Vagina (tissue), 2 donors: ENCODE results near the gene CHD5.

Experiments
- POLR2A ChIP-seq, 2 donors: fragments of 450-650 bp; IDR thresholded peaks; one replicate each; pipeline ENCODE4 v1.6.1; 2017; ENCODE audit warnings: antibody characterized with exemption in 2 of 2, mild to moderate bottlenecking in 2 of 2, moderate library complexity in 2 of 2
- POLR2AphosphoS5 ChIP-seq, 2 donors: sonication (generic); formaldehyde crosslinking; IDR thresholded peaks; one replicate each; pipeline ENCODE4 v1.9.0; 2017; ENCODE audit warnings: antibody characterized with exemption in 2 of 2, mild to moderate bottlenecking in 2 of 2, low read depth in 1 of 2; ENCODE audit not compliant: insufficient read depth in 1 of 2
- TF ChIP-seq, protein P1 (sequence below), 3 experiments: fragments of 450-650 bp in 2 of 3; fragments of 200-600 bp in 1 of 3; sonication (generic) in 1 of 3; IDR thresholded peaks; one replicate each; pipeline ENCODE4 v1.5.1; 2017 to 2019; ENCODE audit warnings: antibody characterized with exemption in 3 of 3, mild to moderate bottlenecking in 2 of 3, moderate library complexity in 2 of 3

DNA sequence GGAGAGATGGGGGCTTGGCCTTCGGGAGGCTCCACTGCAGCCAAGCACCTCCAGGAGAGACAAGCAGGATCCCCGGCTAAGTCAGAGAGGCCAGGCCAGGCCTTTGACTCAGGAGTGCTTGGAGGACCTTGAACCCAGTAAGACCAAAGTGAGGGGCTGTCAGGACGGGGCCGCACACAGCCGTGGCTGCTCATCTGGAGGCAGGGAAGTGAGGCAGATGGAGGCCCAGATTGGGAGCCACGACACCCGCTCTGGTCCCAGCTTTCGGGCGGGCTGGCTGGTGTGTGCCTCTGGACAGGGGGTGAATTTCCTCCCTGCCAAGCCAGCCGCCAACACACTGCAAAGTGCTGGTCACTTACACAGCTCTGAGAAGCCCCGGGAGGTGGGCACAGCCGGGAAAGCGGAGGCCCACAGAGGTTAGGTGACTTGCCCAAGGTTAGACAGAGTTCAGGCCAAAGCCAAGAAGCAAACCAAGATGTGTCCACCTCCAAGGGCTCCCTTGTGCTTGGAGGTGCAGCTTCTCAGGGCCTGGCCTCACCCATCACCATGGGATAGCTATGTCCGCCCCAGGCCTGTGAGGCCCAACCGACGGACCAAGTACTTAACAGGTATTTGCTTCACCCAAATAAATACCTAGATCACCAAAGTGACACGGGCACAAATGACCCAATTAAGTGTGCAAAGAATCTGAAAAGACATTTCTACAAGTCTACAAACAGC is 58.3 kb downstream of the CHD5 start:
- TF ChIP-seq, protein P1, sequence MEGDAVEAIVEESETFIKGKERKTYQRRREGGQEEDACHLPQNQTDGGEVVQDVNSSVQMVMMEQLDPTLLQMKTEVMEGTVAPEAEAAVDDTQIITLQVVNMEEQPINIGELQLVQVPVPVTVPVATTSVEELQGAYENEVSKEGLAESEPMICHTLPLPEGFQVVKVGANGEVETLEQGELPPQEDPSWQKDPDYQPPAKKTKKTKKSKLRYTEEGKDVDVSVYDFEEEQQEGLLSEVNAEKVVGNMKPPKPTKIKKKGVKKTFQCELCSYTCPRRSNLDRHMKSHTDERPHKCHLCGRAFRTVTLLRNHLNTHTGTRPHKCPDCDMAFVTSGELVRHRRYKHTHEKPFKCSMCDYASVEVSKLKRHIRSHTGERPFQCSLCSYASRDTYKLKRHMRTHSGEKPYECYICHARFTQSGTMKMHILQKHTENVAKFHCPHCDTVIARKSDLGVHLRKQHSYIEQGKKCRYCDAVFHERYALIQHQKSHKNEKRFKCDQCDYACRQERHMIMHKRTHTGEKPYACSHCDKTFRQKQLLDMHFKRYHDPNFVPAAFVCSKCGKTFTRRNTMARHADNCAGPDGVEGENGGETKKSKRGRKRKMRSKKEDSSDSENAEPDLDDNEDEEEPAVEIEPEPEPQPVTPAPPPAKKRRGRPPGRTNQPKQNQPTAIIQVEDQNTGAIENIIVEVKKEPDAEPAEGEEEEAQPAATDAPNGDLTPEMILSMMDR (IDR thresholded peaks at IDR 0.05) = no peak
- TF ChIP-seq POLR2A (IDR thresholded peaks at IDR 0.05) (no peak), POLR2AphosphoS5 (IDR thresholded peaks at IDR 0.05; ENCODE audit: insufficient read depth in 1 of 2, low read depth in 1 of 2) (no peak)
